ENCODE measurements around the gene GPN2.
A peak's percentile ranks its signal among the peaks of the same experiment; 100 is the strongest.

The GPN2 gene

GRCh38 chr1:26889551-26890466 is at the start of gene GPN2:
Gene GPN2, minus strand, starts transcription at chr1:26890283. Its CDS starts 187 bp downstream, at chr1:26890096.
- DNase-seq (ENCODE audit: insufficient read length, low spot score): peak; percentile 91
- FAIRE-seq: peak; percentile 97

GRCh38 chr1:26938659-26939025 is 48.6 kb upstream of the GPN2 start:
- no peak for FAIRE-seq

GRCh38 chr1:26938004-26938658 is 48.0 kb upstream of the GPN2 start:
- DNase-seq (ENCODE audit: insufficient read length, low spot score) (no peak), FAIRE-seq (no peak)

More at GRCh38 chr1:26938659-26939025, 48.6 kb upstream of the GPN2 start:
- no peak for DNase-seq (ENCODE audit: insufficient read length, low spot score)

GRCh38 chr1:26936823-26937222 is 46.7 kb upstream of the GPN2 start:
- no peak for DNase-seq (ENCODE audit: insufficient read length, low spot score)
- FAIRE-seq: no peak

GRCh38 chr1:26932531-26932930 is 42.4 kb upstream of the GPN2 start:
- no peak for FAIRE-seq
- no peak for DNase-seq (ENCODE audit: insufficient read length, low spot score)

- no peak for FAIRE-seq
- no peak for DNase-seq (ENCODE audit: insufficient read length, low spot score)
Observed at GRCh38 chr1:26923711-26924110, 33.6 kb upstream of the GPN2 start.

GRCh38 chr1:26922901-26923300 is 32.8 kb upstream of the GPN2 start:
- FAIRE-seq (no peak), DNase-seq (ENCODE audit: insufficient read length, low spot score) (no peak)

GRCh38 chr1:26922431-26922729 is 32.3 kb upstream of the GPN2 start:
- FAIRE-seq: peak; percentile 74

GRCh38 chr1:26921540-26922430 is 31.7 kb upstream of the GPN2 start, which contains the start of gene NUDC:
Gene NUDC, plus strand, starts transcription at chr1:26921743. Its CDS starts 106 bp downstream, at chr1:26921849.
- FAIRE-seq (peak; percentile 99), DNase-seq (ENCODE audit: insufficient read length, low spot score) (peak; percentile 94)

More at GRCh38 chr1:26922431-26922729, 32.3 kb upstream of the GPN2 start:
- DNase-seq (ENCODE audit: insufficient read length, low spot score): no peak

- FAIRE-seq (no peak), DNase-seq (ENCODE audit: insufficient read length, low spot score) (no peak)
Observed at GRCh38 chr1:26921126-26921539, 31.1 kb upstream of the GPN2 start.

GRCh38 chr1:26915204-26915842 is 25.2 kb upstream of the GPN2 start:
- no peak for DNase-seq (ENCODE audit: insufficient read length, low spot score)
- FAIRE-seq: no peak

- no peak for DNase-seq (ENCODE audit: insufficient read length, low spot score)
- FAIRE-seq: no peak
Observed at GRCh38 chr1:26913754-26914619, 23.9 kb upstream of the GPN2 start, which contains the start of gene NR0B2. Gene NR0B2, minus strand, starts transcription at chr1:26913975. Its CDS starts 35 bp downstream, at chr1:26913940.

GRCh38 chr1:26913389-26913753 is 23.3 kb upstream of the GPN2 start:
- FAIRE-seq: no peak
- no peak for DNase-seq (ENCODE audit: insufficient read length, low spot score)

- no peak for DNase-seq (ENCODE audit: insufficient read length, low spot score)
- no peak for FAIRE-seq
Observed at GRCh38 chr1:26912147-26912490, 22.0 kb upstream of the GPN2 start.

GRCh38 chr1:26911399-26912146 is 21.5 kb upstream of the GPN2 start:
- no peak for FAIRE-seq
- no peak for DNase-seq (ENCODE audit: insufficient read length, low spot score)

GRCh38 chr1:26910343-26911160 is 20.5 kb upstream of the GPN2 start:
- no peak for DNase-seq (ENCODE audit: insufficient read length, low spot score)
- FAIRE-seq: no peak

GRCh38 chr1:26909951-26910342 is 19.9 kb upstream of the GPN2 start:
- no peak for FAIRE-seq

More at GRCh38 chr1:26909951-26910342, 19.9 kb upstream of the GPN2 start:
- DNase-seq (ENCODE audit: insufficient read length, low spot score): no peak

Measured in GM19239 (cell line).